GM10266 (cell line): ENCODE data around the gene IRF6.

Experiments used
- DNase-seq: peaks from one replicate; pipeline ENCODE4 v3.0.0; 2012; ENCODE audit errors: extremely low spot score
- CTCF ChIP-seq: IDR thresholded peaks from 2 replicates; pipeline ENCODE4 v1.5.1; 2012; ENCODE audit warnings: mild to moderate bottlenecking, low read depth; ENCODE audit not compliant: control insufficient read depth, insufficient read depth; ENCODE audit errors: missing control alignments

IRF6 gene

GRCh38 chr1:209805875-209806760, at the start of gene IRF6:
TSS of gene IRF6 (minus strand) at chr1:209806142. CDS start at chr1:209801413, 4,729 bp downstream.
- TF ChIP-seq CTCF, result no peak
- DNase-seq, result peak; percentile 78

- TF ChIP-seq CTCF, result no peak
- DNase-seq, result no peak
Observed at GRCh38 chr1:209855623-209856022, 49.7 kb upstream of the IRF6 start.

- no peak for DNase-seq
- no peak for TF ChIP-seq CTCF
Observed at GRCh38 chr1:209855006-209855405, 49.1 kb upstream of the IRF6 start.

- TF ChIP-seq CTCF, result no peak
- DNase-seq, result no peak
Observed at GRCh38 chr1:209854196-209854595, 48.3 kb upstream of the IRF6 start.

GRCh38 chr1:209853676-209854075, 47.7 kb upstream of the IRF6 start:
- TF ChIP-seq CTCF, result no peak
- no peak for DNase-seq

- no peak for DNase-seq
- TF ChIP-seq CTCF, result peak; percentile 57
Observed at GRCh38 chr1:209850342-209850979, 44.5 kb upstream of the IRF6 start.

GRCh38 chr1:209849388-209849787, 43.4 kb upstream of the IRF6 start:
- DNase-seq, result no peak
- TF ChIP-seq CTCF, result no peak
